ENCODE data around the gene SOS1. TPM values are rescaled to one million over a fixed set of nuclear protein-coding genes. Genes with fewer than 3 reads are reported as not detected.

Gene SOS1
- total RNA-seq, 1 experiment from 2014 or later, result 28.4 TPM

DNA sequence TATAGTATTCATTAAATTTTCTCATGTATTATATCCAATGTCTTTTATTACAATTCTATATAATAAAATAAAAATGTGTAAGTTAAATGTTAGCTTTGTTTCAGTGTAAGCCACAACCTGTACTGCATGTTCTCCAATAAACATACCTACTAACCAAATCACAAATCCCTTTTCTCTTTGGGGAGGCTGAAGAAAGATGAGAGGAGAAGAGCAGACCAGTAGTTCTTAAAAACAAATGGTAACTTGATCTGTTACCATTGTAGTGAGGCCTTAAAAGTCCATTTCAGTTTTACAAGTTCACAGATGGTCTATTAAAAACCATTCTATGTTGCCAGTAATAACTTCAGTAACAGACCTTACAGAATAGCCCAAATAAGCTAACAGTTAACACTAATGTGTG is 100.5 kb downstream of the SOS1 start (continued):
- TF ChIP-seq, protein P1, sequence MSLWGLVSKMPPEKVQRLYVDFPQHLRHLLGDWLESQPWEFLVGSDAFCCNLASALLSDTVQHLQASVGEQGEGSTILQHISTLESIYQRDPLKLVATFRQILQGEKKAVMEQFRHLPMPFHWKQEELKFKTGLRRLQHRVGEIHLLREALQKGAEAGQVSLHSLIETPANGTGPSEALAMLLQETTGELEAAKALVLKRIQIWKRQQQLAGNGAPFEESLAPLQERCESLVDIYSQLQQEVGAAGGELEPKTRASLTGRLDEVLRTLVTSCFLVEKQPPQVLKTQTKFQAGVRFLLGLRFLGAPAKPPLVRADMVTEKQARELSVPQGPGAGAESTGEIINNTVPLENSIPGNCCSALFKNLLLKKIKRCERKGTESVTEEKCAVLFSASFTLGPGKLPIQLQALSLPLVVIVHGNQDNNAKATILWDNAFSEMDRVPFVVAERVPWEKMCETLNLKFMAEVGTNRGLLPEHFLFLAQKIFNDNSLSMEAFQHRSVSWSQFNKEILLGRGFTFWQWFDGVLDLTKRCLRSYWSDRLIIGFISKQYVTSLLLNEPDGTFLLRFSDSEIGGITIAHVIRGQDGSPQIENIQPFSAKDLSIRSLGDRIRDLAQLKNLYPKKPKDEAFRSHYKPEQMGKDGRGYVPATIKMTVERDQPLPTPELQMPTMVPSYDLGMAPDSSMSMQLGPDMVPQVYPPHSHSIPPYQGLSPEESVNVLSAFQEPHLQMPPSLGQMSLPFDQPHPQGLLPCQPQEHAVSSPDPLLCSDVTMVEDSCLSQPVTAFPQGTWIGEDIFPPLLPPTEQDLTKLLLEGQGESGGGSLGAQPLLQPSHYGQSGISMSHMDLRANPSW (CRISPR knock-in tag; conservative IDR thresholded peaks at IDR 0.05; ENCODE audit: low read depth), result no peak

DNA sequence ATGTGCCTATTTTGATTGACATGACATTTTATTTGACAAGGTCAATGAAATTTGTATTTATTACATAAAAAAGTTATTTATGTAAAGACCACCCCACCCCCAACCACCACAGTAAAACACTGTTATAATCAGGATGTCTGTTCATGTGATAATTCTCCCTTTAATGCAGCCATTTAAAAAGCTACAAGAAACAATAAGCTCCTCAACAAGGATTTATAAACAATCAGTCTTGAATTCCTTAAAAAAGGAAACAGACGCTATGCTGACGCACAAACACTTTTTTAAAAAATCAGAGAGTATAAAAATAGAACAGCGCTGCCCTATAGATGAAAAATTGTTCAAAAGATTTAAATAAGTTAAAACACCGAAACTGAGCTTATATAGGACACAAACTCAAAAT is 102.2 kb downstream of the SOS1 start:
- peaks cover 33% of the 10 kb centered on the region for H3K4me1 Mint-ChIP-seq
- no peaks in the 10 kb centered on the region for H3K36me3 Mint-ChIP-seq
- no peaks in the 10 kb centered on the region for H3K9me3 Mint-ChIP-seq
- CTCF ChIA-PET, result interaction anchor here (1.0 to 2.7 kb wide), 4 partner anchors 9 to 209 kb away, joined by 4 to 12 read pairs (median 4); no protein-coding TSS in a partner anchor
- POLR2A ChIA-PET, result no interaction called here
- TF ChIP-seq ZNF416 (CRISPR knock-in tag; IDR thresholded peaks at IDR 0.05), result no peak
- no peak for TF ChIP-seq ATF1 (CRISPR knock-in tag; IDR thresholded peaks at IDR 0.05)
- no peak for TF ChIP-seq ELF4 (CRISPR knock-in tag; IDR thresholded peaks at IDR 0.05; ENCODE audit: low read depth)
- TF ChIP-seq, protein P2, sequence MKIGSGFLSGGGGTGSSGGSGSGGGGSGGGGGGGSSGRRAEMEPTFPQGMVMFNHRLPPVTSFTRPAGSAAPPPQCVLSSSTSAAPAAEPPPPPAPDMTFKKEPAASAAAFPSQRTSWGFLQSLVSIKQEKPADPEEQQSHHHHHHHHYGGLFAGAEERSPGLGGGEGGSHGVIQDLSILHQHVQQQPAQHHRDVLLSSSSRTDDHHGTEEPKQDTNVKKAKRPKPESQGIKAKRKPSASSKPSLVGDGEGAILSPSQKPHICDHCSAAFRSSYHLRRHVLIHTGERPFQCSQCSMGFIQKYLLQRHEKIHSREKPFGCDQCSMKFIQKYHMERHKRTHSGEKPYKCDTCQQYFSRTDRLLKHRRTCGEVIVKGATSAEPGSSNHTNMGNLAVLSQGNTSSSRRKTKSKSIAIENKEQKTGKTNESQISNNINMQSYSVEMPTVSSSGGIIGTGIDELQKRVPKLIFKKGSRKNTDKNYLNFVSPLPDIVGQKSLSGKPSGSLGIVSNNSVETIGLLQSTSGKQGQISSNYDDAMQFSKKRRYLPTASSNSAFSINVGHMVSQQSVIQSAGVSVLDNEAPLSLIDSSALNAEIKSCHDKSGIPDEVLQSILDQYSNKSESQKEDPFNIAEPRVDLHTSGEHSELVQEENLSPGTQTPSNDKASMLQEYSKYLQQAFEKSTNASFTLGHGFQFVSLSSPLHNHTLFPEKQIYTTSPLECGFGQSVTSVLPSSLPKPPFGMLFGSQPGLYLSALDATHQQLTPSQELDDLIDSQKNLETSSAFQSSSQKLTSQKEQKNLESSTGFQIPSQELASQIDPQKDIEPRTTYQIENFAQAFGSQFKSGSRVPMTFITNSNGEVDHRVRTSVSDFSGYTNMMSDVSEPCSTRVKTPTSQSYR (CRISPR knock-in tag; IDR thresholded peaks at IDR 0.05), result no peak
- TF ChIP-seq ZBTB21 (CRISPR knock-in tag; IDR thresholded peaks at IDR 0.05; ENCODE audit: borderline replicate concordance), result no peak
- no peak for TF ChIP-seq NFATC4 (CRISPR knock-in tag; IDR thresholded peaks at IDR 0.05)
- TF ChIP-seq, protein P3, sequence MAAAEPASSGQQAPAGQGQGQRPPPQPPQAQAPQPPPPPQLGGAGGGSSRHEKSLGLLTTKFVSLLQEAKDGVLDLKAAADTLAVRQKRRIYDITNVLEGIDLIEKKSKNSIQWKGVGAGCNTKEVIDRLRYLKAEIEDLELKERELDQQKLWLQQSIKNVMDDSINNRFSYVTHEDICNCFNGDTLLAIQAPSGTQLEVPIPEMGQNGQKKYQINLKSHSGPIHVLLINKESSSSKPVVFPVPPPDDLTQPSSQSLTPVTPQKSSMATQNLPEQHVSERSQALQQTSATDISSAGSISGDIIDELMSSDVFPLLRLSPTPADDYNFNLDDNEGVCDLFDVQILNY (CRISPR knock-in tag; IDR thresholded peaks at IDR 0.05), result no peak
- TF ChIP-seq ESRRA (CRISPR knock-in tag; IDR thresholded peaks at IDR 0.05; ENCODE audit: borderline replicate concordance), result no peak
- TF ChIP-seq, protein P4, sequence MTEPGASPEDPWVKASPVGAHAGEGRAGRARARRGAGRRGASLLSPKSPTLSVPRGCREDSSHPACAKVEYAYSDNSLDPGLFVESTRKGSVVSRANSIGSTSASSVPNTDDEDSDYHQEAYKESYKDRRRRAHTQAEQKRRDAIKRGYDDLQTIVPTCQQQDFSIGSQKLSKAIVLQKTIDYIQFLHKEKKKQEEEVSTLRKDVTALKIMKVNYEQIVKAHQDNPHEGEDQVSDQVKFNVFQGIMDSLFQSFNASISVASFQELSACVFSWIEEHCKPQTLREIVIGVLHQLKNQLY (CRISPR knock-in tag; IDR thresholded peaks at IDR 0.05), result no peak
- TF ChIP-seq IRF2 (CRISPR knock-in tag; IDR thresholded peaks at IDR 0.05; ENCODE audit: borderline replicate concordance, low read depth), result no peak
- no peak overlapping the region for H3K4me3 Mint-ChIP-seq
- H3K27me3 Mint-ChIP-seq (ENCODE audit: low read depth), result no peaks in the 10 kb centered on the region
- H3K27ac Mint-ChIP-seq, result no peak overlapping the region
- ATAC-seq, result no peak
- no peak for DNase-seq (ENCODE audit: low spot score)

DNA sequence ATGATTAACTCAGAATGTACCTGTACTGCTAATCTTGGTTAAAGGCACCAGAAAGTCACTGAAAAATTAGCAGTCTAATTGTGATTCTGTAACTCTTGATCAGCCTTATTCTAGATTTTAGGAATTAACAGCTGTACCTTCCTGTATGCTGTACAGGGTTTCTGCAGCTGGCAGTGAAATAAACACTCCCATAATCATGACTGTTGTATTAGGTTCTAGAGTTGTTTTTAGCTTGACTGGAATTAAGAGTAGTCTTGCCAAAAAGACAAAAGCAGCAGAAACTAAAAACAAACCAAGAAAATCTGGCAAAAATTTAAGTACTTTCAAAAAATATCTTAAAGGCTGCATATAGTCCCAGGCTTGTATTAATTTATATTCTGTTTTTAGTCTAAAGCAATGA is 103.5 kb downstream of the SOS1 start:
- ATAC-seq (no peak), DNase-seq (ENCODE audit: low spot score) (no peak)
- no peaks in the 10 kb centered on the region for H3K9me3 Mint-ChIP-seq
- no peak overlapping the region for H3K4me3 Mint-ChIP-seq
- peaks cover 6% of the 10 kb centered on the region for H3K36me3 Mint-ChIP-seq
- CTCF ChIA-PET, result interaction anchor here (2.7 kb wide), 1 partner anchor 70 kb away, joined by 12 read pairs; no protein-coding TSS in a partner anchor
- H3K4me1 Mint-ChIP-seq, result peaks cover 32% of the 10 kb centered on the region
- no peak overlapping the region for H3K27ac Mint-ChIP-seq
- no peaks in the 10 kb centered on the region for H3K27me3 Mint-ChIP-seq (ENCODE audit: low read depth)
- POLR2A ChIA-PET, result no interaction called here
- TF ChIP-seq ELF4 (CRISPR knock-in tag; IDR thresholded peaks at IDR 0.05; ENCODE audit: low read depth) (no peak), SP1 (CRISPR knock-in tag; conservative IDR thresholded peaks at IDR 0.05) (no peak), CREB1 (CRISPR knock-in tag; IDR thresholded peaks at IDR 0.05) (no peak), HMGA2 (CRISPR knock-in tag; IDR thresholded peaks at IDR 0.05) (no peak), ZNF263 (CRISPR knock-in tag; IDR thresholded peaks at IDR 0.05; ENCODE audit: low read depth) (no peak), JUN (CRISPR knock-in tag; IDR thresholded peaks at IDR 0.05) (no peak), NR1H2 (CRISPR knock-in tag; IDR thresholded peaks at IDR 0.05) (no peak), KAT7 (CRISPR knock-in tag; IDR thresholded peaks at IDR 0.05; ENCODE audit: borderline replicate concordance) (no peak)
- TF ChIP-seq, protein P5, sequence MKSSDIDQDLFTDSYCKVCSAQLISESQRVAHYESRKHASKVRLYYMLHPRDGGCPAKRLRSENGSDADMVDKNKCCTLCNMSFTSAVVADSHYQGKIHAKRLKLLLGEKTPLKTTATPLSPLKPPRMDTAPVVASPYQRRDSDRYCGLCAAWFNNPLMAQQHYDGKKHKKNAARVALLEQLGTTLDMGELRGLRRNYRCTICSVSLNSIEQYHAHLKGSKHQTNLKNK (CRISPR knock-in tag; IDR thresholded peaks at IDR 0.05), result no peak
- TF ChIP-seq, protein P6, sequence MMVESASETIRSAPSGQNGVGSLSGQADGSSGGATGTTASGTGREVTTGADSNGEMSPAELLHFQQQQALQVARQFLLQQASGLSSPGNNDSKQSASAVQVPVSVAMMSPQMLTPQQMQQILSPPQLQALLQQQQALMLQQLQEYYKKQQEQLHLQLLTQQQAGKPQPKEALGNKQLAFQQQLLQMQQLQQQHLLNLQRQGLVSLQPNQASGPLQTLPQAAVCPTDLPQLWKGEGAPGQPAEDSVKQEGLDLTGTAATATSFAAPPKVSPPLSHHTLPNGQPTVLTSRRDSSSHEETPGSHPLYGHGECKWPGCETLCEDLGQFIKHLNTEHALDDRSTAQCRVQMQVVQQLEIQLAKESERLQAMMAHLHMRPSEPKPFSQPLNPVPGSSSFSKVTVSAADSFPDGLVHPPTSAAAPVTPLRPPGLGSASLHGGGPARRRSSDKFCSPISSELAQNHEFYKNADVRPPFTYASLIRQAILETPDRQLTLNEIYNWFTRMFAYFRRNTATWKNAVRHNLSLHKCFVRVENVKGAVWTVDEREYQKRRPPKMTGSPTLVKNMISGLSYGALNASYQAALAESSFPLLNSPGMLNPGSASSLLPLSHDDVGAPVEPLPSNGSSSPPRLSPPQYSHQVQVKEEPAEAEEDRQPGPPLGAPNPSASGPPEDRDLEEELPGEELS (CRISPR knock-in tag; IDR thresholded peaks at IDR 0.05), result no peak
- TF ChIP-seq, protein P7, sequence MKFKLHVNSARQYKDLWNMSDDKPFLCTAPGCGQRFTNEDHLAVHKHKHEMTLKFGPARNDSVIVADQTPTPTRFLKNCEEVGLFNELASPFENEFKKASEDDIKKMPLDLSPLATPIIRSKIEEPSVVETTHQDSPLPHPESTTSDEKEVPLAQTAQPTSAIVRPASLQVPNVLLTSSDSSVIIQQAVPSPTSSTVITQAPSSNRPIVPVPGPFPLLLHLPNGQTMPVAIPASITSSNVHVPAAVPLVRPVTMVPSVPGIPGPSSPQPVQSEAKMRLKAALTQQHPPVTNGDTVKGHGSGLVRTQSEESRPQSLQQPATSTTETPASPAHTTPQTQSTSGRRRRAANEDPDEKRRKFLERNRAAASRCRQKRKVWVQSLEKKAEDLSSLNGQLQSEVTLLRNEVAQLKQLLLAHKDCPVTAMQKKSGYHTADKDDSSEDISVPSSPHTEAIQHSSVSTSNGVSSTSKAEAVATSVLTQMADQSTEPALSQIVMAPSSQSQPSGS (CRISPR knock-in tag; IDR thresholded peaks at IDR 0.05; ENCODE audit: borderline replicate concordance, low read depth), result no peak

Measured in WTC11 (cell line).